Heart right ventricle (tissue), 16 donors: ENCODE data around the gene NFKB1. TPM values are rescaled to one million over a fixed set of nuclear protein-coding genes. Genes with fewer than 3 reads are reported as not detected.

Experiments
- ATAC-seq, 8 donors: fragments of 200-7000 bp; cut with Tn5 transposase; one replicate each; pipeline ENCODE4 v1.9.1; 2020; ENCODE audit warnings: mild to moderate bottlenecking in 8 of 8, moderate library complexity in 8 of 8, moderate number of reproducible peaks in 1 of 8
- DNase-seq, 2 donors: peaks; one replicate each; pipeline ENCODE4 v3.0.0-alpha.2; 2020
- H3K27ac ChIP-seq, 10 donors: fragments of 200-600 bp; sonication (generic) in 2 of 10; one replicate each; pipeline versions ENCODE4 v1.5.0 to v1.8.0; 2020 to 2022; ENCODE audit warnings: mild to moderate bottlenecking in 3 of 10
- H3K27me3 ChIP-seq, 7 donors: fragments of 200-600 bp; one replicate each; pipeline ENCODE4 v1.8.0; 2021 to 2022; ENCODE audit warnings: mild to moderate bottlenecking in 2 of 7
- H3K36me3 ChIP-seq, 9 donors: fragments of 200-600 bp; sonication (generic) in 1 of 9; one replicate each; pipeline versions ENCODE4 v1.5.0 to v1.8.0; 2020 to 2022; ENCODE audit warnings: mild to moderate bottlenecking in 2 of 9
- H3K4me1 ChIP-seq, 9 donors: fragments of 200-600 bp; sonication (generic) in 1 of 9; one replicate each; pipeline versions ENCODE4 v1.5.0 to v1.8.0; 2020 to 2022; ENCODE audit warnings: mild to moderate bottlenecking in 4 of 9
- H3K4me3 ChIP-seq, 10 donors: fragments of 200-600 bp; sonication (generic) in 2 of 10; one replicate each; pipeline versions ENCODE4 v1.5.0 to v1.8.0; 2020 to 2022; ENCODE audit warnings: mild to moderate bottlenecking in 7 of 10, moderate library complexity in 2 of 10
- H3K9me3 ChIP-seq, 11 donors: fragments of 200-600 bp in 10 of 11; sonication (generic) in 2 of 11; one replicate each; pipeline versions ENCODE4 v1.5.0 to v1.8.0; 2013 to 2022; ENCODE audit warnings: mild to moderate bottlenecking in 2 of 11, control low read depth in 1 of 11, moderate library complexity in 1 of 11
- CTCF ChIP-seq, 9 donors: fragments of 200-600 bp; sonication (generic) in 2 of 9; IDR thresholded peaks; one replicate each; pipeline versions ENCODE4 v1.5.0 to v1.8.0; 2021 to 2022; ENCODE audit warnings: antibody characterized with exemption in 9 of 9, mild to moderate bottlenecking in 5 of 9, moderate library complexity in 1 of 9
- WGBS, 2 donors: extraction: QIAGEN DNeasy Blood & Tissue Kit; methylation state at CpG; one replicate each; pipeline ENCODE4 v1.1.7; 2013; ENCODE audit warnings: inconsistent platforms in 1 of 2; 5-methylcytosine and 5-hydroxymethylcytosine counted together
- intact Hi-C, 10 donors: fragments of 100-400 bp; cut with DNase I; formaldehyde crosslinking; loops; one replicate each; pipeline versions ENCODE4 v1.11.1 to v1.14.2; 2022
- polyA plus RNA-seq, 2 donors: library from polyadenylated mRNA; stranded (reverse); fragments of 200-250 nt; gene quantifications; one replicate each; pipeline ENCODE4 v1.2.3, GENCODE V29; 2013
- total RNA-seq, 10 donors: library from RNA; stranded (reverse); fragmentation: NEBNext Ultra II Directional in 3 of 10; extraction: Animal tissue kit (Norgen Biotek cat#: 25700) in 3 of 10; gene quantifications; one replicate each; pipeline versions ENCODE4 v1.2.1 to v1.2.4, GENCODE V29; 2021 to 2023
- donor health status: Arrhythmogenic right ventricular cardiomyopathy.
- donor health status: ischemic (EF 13 %, LVEDD 7.1; RV severe dilation, severe dysfunction).
- donor health status: healthy with polysubstance abuse.
- donor health status: DM: no; HTN: yes; CAD: no.
- donor health status: DM: no; HTN: no; CAD: no.
- donor health status: ischemic (EF 25% LVEDD 6.9; RV normal size, moderate dysfunction).
- donor health status: ischemic (EF 25% LVEDD 5.7; RV mildly dilated, moderate dysfunction).
- donor health status: healthy.
- donor health status: DM: yes; HTN: yes; CAD: no.
- donor health status: Ischemic cardiomyopathy.
- donor health status: ischemic (EF 35%, LVEDD 5.7; RV mildly dilated, moderate dysfunction).
- donor health status: nonischemic (EF 11% LVEDD 7.7; RV severe dilation, severe dysfunction).
- donor health status: DM: yes; HTN: yes; CAD: no.
- donor health status: PGD.
- donor health status: ischemic (EF 29% LVEDD 5.4; RV normal size, mild dysfunction).
- donor health status: nonischemic (EF 23%, LVEDD 6.1; RV moderate dilation, normal function).

NFKB1 gene
- total and polyA plus RNA-seq, 12 donors: 4.5 to 30.3 (median 19.9) TPM

GRCh38 chr4:102527695-102528283 lies 26.6 kb downstream of the NFKB1 start:
- Histone ChIP-seq H3K9me3 (no peaks in the 10 kb centered on the region), H3K4me3 (no peak overlapping the region), H3K27me3 (no peaks in the 10 kb centered on the region), H3K4me1 (peaks cover 0 to 50% (median 11%) of the 10 kb centered on the region in 9 donors), H3K27ac (peak overlapping the region in 1 of 10 donors; percentile 1), H3K36me3 (peaks cover 0 to 40% (median 0%) of the 10 kb centered on the region in 9 donors)
- TF ChIP-seq CTCF (IDR thresholded peaks at IDR 0.05): no peak
- intact Hi-C loops: no loop called here
- 75 to 83% methylated on average over 7 of the region's 7 CpGs for WGBS, 2 donors
- no peak for DNase-seq
- no peak for ATAC-seq

GRCh38 chr4:102529977-102530376 lies 28.8 kb downstream of the NFKB1 start:
- ATAC-seq (no peak), DNase-seq (no peak)
- H3K27me3 ChIP-seq: no peaks in the 10 kb centered on the region
- peaks cover 0 to 41% (median 11%) of the 10 kb centered on the region in 9 donors for H3K4me1 ChIP-seq
- intact Hi-C loops: no loop called here
- no peaks in the 10 kb centered on the region for H3K9me3 ChIP-seq
- TF ChIP-seq CTCF (IDR thresholded peaks at IDR 0.05): no peak
- peaks cover 0 to 60% (median 0%) of the 10 kb centered on the region in 9 donors for H3K36me3 ChIP-seq
- 67 to 68% methylated on average over 1 of the region's 1 CpG for WGBS, 2 donors
- H3K27ac ChIP-seq: no peak overlapping the region
- no peak overlapping the region for H3K4me3 ChIP-seq

- intact Hi-C loops: no loop called here
- peaks cover 0 to 41% (median 11%) of the 10 kb centered on the region in 9 donors for H3K4me1 ChIP-seq
- no peak overlapping the region for H3K4me3 ChIP-seq
- 86 to 91% methylated on average over 2 of the region's 2 CpGs for WGBS, 2 donors
- no peak for TF ChIP-seq CTCF (IDR thresholded peaks at IDR 0.05)
- no peak for ATAC-seq
- no peaks in the 10 kb centered on the region for H3K9me3 ChIP-seq
- no peaks in the 10 kb centered on the region for H3K27me3 ChIP-seq
- H3K36me3 ChIP-seq: peaks cover 0 to 56% (median 0%) of the 10 kb centered on the region in 9 donors
- no peak for DNase-seq
- no peak overlapping the region for H3K27ac ChIP-seq
These were observed 29.8 kb downstream of the NFKB1 start for GRCh38 chr4:102530986-102531385.

- H3K4me3 ChIP-seq: no peak overlapping the region
- peaks cover 0 to 43% (median 11%) of the 10 kb centered on the region in 9 donors for H3K4me1 ChIP-seq
- H3K27ac ChIP-seq: no peak overlapping the region
- DNase-seq (no peak), ATAC-seq (no peak)
- WGBS, 2 donors: 95 to 100% methylated on average over 1 of the region's 1 CpG
- peaks cover 0 to 53% (median 0%) of the 10 kb centered on the region in 9 donors for H3K36me3 ChIP-seq
- H3K9me3 ChIP-seq: no peaks in the 10 kb centered on the region
- TF ChIP-seq CTCF (IDR thresholded peaks at IDR 0.05): no peak
- H3K27me3 ChIP-seq: no peaks in the 10 kb centered on the region
- intact Hi-C loops: no loop called here
These were observed 30.3 kb downstream of the NFKB1 start for GRCh38 chr4:102531462-102531861.
